Fibroblast of lung (primary cell): Measurements from ENCODE around the gene CD244. TPM values are rescaled to one million over a fixed set of nuclear protein-coding genes. Genes with fewer than 3 reads are reported as not detected.

Source experiments
- DNase-seq, 2 donors: peaks; one replicate each; pipeline versions ENCODE4 v3.0.0 to v3.0.0-alpha.2; 2010; ENCODE audit warnings: low read depth in 2 of 2
- H2AFZ ChIP-seq: 2 replicates; pipeline ENCODE4 v1.5.1; 2012; ENCODE audit warnings: low read length, control low read depth, inconsistent platforms
- H3K27ac ChIP-seq: 2 replicates; pipeline ENCODE4 v1.5.1; 2011; ENCODE audit warnings: low read length, control low read depth; ENCODE audit not compliant: insufficient read depth
- H3K27me3 ChIP-seq: 2 replicates; pipeline ENCODE4 v1.5.1; 2011; ENCODE audit warnings: mild to moderate bottlenecking, low read length; ENCODE audit not compliant: control insufficient read depth, insufficient read depth
- H3K36me3 ChIP-seq: 2 replicates; pipeline ENCODE4 v1.5.1; 2011; ENCODE audit warnings: low read length; ENCODE audit not compliant: control insufficient read depth, insufficient read depth
- H3K4me1 ChIP-seq: 2 replicates; pipeline ENCODE4 v1.5.1; 2011; ENCODE audit warnings: low read length; ENCODE audit not compliant: control insufficient read depth, insufficient read depth; ENCODE audit errors: extremely low read depth
- H3K4me2 ChIP-seq: 2 replicates; pipeline ENCODE4 v1.5.1; 2011; ENCODE audit warnings: low read length, control low read depth; ENCODE audit not compliant: insufficient read depth; ENCODE audit errors: extremely low read depth
- H3K4me3 ChIP-seq, 4 experiments: fragments of 200-600 bp in 1 of 4; sonication (generic) in 1 of 4; replicated peaks in 1 of 4; 2 replicates each; pipeline ENCODE4 v1.5.1; 2011 to 2016; ENCODE audit warnings: low read length in 4 of 4, low read depth in 3 of 4, mild to moderate bottlenecking in 3 of 4, control low read depth in 2 of 4, inconsistent platforms in 1 of 4, mixed read lengths in 1 of 4; ENCODE audit not compliant: insufficient read depth in 1 of 4; ENCODE audit errors: control extremely low read depth in 1 of 4
- H3K79me2 ChIP-seq: 2 replicates; pipeline ENCODE4 v1.5.1; 2012; ENCODE audit warnings: mild to moderate bottlenecking, low read length, inconsistent platforms; ENCODE audit not compliant: control insufficient read depth, insufficient read depth
- H3K9ac ChIP-seq: 2 replicates; pipeline ENCODE4 v1.5.1; 2011; ENCODE audit warnings: mild to moderate bottlenecking, low read length, control low read depth; ENCODE audit not compliant: insufficient read depth
- H3K9me3 ChIP-seq: 2 replicates; pipeline ENCODE4 v1.5.1; 2012; ENCODE audit warnings: low read depth, low read length; ENCODE audit not compliant: control insufficient read depth, insufficient read depth
- H4K20me1 ChIP-seq: 2 replicates; pipeline ENCODE4 v1.5.1; 2011; ENCODE audit warnings: low read length; ENCODE audit not compliant: control insufficient read depth, insufficient read depth; ENCODE audit errors: extremely low read depth
- CTCF ChIP-seq, 2 donors: IDR thresholded peaks in 1 of 2; conservative IDR thresholded peaks in 1 of 2; 1 replicate in 1 of 2; 2 replicates in 1 of 2; pipeline ENCODE4 v1.5.1; 2011 to 2012; ENCODE audit warnings: low read length in 2 of 2, control low read depth in 1 of 2, inconsistent platforms in 1 of 2, low read depth in 1 of 2, mild to moderate bottlenecking in 1 of 2
- EZH2 ChIP-seq: IDR thresholded peaks from 2 replicates; pipeline ENCODE4 v1.5.1; 2012; ENCODE audit warnings: low read length, control low read depth, mild to moderate bottlenecking; ENCODE audit errors: missing control alignments
- polyA plus RNA-seq, 2 donors: library from polyadenylated mRNA; depleted of rRNA in 1 of 2; stranded (reverse) in 1 of 2; unstranded in 1 of 2; fragments of >200 nt; gene quantifications; 2 replicates each; pipeline ENCODE4 v1.2.1, GENCODE V29; 2011 to 2012; ENCODE audit warnings: missing spikeins in 1 of 2
- total RNA-seq: library from RNA; depleted of rRNA; stranded (reverse); fragments of >200 nt; gene quantifications from 2 replicates; pipeline ENCODE4 v1.2.1, GENCODE V29; 2014

The CD244 gene
- total and polyA plus RNA-seq, 2 donors (not counting 1 experiment from before 2014, with no cell fraction given): not detected

- H3K4me3 ChIP-seq: no peak overlapping the region
- no peak overlapping the region for H3K27ac ChIP-seq
- no peak for DNase-seq
- H3K9me3 ChIP-seq: no peaks in the 10 kb centered on the region
- no peaks in the 10 kb centered on the region for H4K20me1 ChIP-seq
- no peaks in the 10 kb centered on the region for H3K79me2 ChIP-seq
- H3K4me1 ChIP-seq: no peaks in the 10 kb centered on the region
- H3K27me3 ChIP-seq: no peaks in the 10 kb centered on the region
- no peak overlapping the region for H3K4me2 ChIP-seq
- no peak overlapping the region for H2AFZ ChIP-seq
- no peak for TF ChIP-seq EZH2
- no peak overlapping the region for H3K9ac ChIP-seq
- no peaks in the 10 kb centered on the region for H3K36me3 ChIP-seq
Measured at GRCh38 chr1:160839746-160840145, 22.9 kb downstream of the CD244 start.

DNA sequence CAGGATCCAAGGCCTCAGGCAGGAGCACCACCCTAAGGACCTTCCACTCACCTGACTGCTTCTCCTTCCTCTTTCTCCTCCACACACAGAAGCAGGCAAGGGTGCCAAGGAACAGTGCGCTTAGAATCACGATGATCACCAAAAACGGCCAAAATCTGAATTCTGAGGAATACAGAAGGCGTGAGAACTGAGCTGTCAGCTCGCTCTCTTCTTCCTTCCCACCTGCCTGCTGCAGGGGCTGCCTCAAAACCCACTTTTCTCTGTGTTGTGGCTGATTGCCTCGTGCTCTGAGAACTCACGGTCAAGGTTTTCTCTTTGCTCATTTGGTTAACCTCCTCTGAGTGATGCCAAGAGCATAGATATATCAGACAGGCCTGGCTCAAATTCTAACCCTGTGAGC, 23.8 kb downstream of the CD244 start:
- no peak for DNase-seq
- Histone ChIP-seq H3K27ac (no peak overlapping the region), H3K9ac (no peak overlapping the region), H2AFZ (no peak overlapping the region), H3K4me2 (no peak overlapping the region), H4K20me1 (no peaks in the 10 kb centered on the region), H3K9me3 (no peaks in the 10 kb centered on the region), H3K4me1 (no peaks in the 10 kb centered on the region), H3K36me3 (no peaks in the 10 kb centered on the region), H3K27me3 (no peaks in the 10 kb centered on the region), H3K79me2 (no peaks in the 10 kb centered on the region), H3K4me3 (no peak overlapping the region)
- TF ChIP-seq EZH2: no peak
- no peak for TF ChIP-seq CTCF (conservative IDR thresholded peaks at IDR 0.05 in 1 of 2, IDR thresholded peaks at IDR 0.05 in 1 of 2; ENCODE audit: low read depth in 1 of 2, low read length in 2 of 2)

GRCh38 chr1:160837558-160838205, 25.0 kb downstream of the CD244 start:
- Histone ChIP-seq H3K36me3 (no peaks in the 10 kb centered on the region), H3K4me2 (no peak overlapping the region), H2AFZ (no peak overlapping the region), H3K27me3 (no peaks in the 10 kb centered on the region), H4K20me1 (no peaks in the 10 kb centered on the region), H3K4me1 (no peaks in the 10 kb centered on the region), H3K4me3 (no peak overlapping the region), H3K79me2 (no peaks in the 10 kb centered on the region), H3K9ac (no peak overlapping the region), H3K27ac (no peak overlapping the region), H3K9me3 (no peaks in the 10 kb centered on the region)
- DNase-seq: peak in 1 of 2 donors; percentile 15
- no peak for TF ChIP-seq EZH2
- no peak for TF ChIP-seq CTCF (conservative IDR thresholded peaks at IDR 0.05 in 1 of 2, IDR thresholded peaks at IDR 0.05 in 1 of 2; ENCODE audit: low read depth in 1 of 2, low read length in 2 of 2)
